Endothelial cell (in vitro differentiated cells): ENCODE data around the gene STX7. TPM values are rescaled to one million over a fixed set of nuclear protein-coding genes. Genes with fewer than 3 reads are reported as not detected.

ENCODE experiments used
- DNase-seq: peaks from one replicate; pipeline ENCODE4 v3.0.0; 2021; ENCODE audit warnings: low spot score
- H3K27ac Mint-ChIP-seq: one replicate; pipeline ENCODE4 v1.8.0; 2021; ENCODE audit warnings: mixed read lengths, inconsistent platforms; ENCODE audit not compliant: unreplicated experiment
- H3K27me3 Mint-ChIP-seq: one replicate; pipeline ENCODE4 v1.8.0; 2021; ENCODE audit warnings: mild to moderate bottlenecking, moderate library complexity, mixed read lengths, inconsistent platforms; ENCODE audit not compliant: unreplicated experiment
- H3K36me3 Mint-ChIP-seq: one replicate; pipeline ENCODE4 v1.8.0; 2021; ENCODE audit warnings: mild to moderate bottlenecking, low read depth, mixed read lengths, inconsistent platforms; ENCODE audit not compliant: unreplicated experiment
- H3K4me1 Mint-ChIP-seq: one replicate; pipeline ENCODE4 v1.8.0; 2021; ENCODE audit warnings: mild to moderate bottlenecking, mixed read lengths, inconsistent platforms; ENCODE audit not compliant: unreplicated experiment
- H3K4me3 Mint-ChIP-seq: one replicate; pipeline ENCODE4 v1.8.0; 2021; ENCODE audit warnings: mild to moderate bottlenecking, mixed read lengths, inconsistent platforms; ENCODE audit not compliant: unreplicated experiment
- H3K9me3 Mint-ChIP-seq: one replicate; pipeline ENCODE4 v1.8.0; 2021; ENCODE audit warnings: mixed read lengths, inconsistent platforms; ENCODE audit not compliant: unreplicated experiment
- total RNA-seq: library from RNA; stranded (reverse); fragmentation: NEBNext Ultra II Directional; extraction: Animal tissue kit (Norgen Biotek cat#: 25700); gene quantifications from one replicate; pipeline ENCODE4 v1.2.1, GENCODE V29; 2021; ENCODE audit not compliant: unreplicated experiment
- TF ChIP-seq, protein P1 (sequence below): fragments of 200-600 bp; sonication (generic); IDR thresholded peaks from one replicate; pipeline ENCODE4 v1.5.0; 2021; ENCODE audit warnings: antibody characterized with exemption; ENCODE audit not compliant: unreplicated experiment

Gene STX7
- total RNA-seq, 1 donor from 2014 or later, result 60.9 TPM

DNA sequence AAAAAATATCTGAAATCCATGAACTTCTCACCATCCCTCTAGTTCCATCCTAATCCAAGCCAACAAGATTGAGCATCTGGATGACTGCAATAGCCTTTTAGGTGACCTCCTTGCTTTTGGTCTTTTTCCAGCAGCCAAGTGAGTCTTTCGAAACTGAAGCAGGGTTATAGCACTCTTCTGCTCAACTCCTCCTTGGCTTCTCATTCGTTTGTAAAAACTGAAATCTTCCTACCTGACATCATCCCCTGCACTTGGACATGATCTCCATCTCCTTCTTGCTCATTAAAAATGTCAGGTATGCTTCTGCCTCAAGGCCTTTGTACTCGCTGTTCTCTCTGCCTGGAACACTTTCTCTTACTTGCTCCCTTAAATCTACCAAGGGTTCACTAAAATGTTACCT is 46.0 kb downstream of the STX7 start:
- Mint-ChIP-seq H3K9me3 (no peaks in the 10 kb centered on the region), H3K4me3 (no peak overlapping the region)

DNA sequence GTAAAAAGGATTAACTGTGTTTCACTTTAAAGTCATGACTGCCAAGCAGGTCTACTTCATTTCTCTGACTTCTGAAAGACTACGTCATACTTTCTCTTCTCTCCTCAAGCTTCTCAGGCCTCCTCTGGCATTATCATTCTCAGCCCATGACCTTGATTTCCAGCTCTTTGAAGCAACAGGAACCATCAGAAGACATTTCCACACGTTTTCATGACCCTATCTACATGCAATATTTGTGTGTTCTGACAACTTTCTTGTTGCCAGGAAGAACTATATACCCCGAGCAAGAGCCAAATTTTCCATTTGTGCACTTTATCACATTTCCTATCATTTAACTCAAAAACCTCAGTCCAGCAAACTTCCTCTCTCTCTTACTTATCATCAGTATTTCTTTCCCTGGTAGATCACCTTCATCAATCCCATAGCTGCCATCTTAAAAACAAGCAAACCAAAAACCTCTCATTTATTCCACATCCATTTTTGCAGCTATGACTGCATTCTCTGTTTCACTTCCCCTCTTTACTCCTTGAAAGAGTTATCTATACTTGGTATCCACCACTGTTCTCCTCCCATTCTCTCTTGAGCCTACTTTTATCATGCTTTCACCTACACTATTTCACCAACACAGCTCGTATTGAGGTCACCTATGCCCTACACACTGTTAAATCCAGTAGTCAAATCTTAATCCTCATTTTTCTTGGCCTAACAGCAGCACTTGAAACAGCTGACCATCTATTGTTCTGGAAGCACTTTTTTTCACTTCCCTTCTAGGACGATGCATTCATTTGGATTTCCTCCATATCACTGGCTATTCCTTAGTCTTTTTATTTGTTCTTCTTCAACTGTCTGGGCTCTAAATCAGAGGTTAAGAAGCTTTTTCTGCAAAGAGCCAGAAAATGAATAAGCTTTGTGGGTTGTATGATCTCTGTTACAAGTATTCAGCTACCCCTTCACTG is 47.1 kb downstream of the STX7 start:
- H3K27me3 Mint-ChIP-seq, result peaks cover 5% of the 10 kb centered on the region
- TF ChIP-seq, protein P1, sequence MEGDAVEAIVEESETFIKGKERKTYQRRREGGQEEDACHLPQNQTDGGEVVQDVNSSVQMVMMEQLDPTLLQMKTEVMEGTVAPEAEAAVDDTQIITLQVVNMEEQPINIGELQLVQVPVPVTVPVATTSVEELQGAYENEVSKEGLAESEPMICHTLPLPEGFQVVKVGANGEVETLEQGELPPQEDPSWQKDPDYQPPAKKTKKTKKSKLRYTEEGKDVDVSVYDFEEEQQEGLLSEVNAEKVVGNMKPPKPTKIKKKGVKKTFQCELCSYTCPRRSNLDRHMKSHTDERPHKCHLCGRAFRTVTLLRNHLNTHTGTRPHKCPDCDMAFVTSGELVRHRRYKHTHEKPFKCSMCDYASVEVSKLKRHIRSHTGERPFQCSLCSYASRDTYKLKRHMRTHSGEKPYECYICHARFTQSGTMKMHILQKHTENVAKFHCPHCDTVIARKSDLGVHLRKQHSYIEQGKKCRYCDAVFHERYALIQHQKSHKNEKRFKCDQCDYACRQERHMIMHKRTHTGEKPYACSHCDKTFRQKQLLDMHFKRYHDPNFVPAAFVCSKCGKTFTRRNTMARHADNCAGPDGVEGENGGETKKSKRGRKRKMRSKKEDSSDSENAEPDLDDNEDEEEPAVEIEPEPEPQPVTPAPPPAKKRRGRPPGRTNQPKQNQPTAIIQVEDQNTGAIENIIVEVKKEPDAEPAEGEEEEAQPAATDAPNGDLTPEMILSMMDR, result no peak
- peaks cover 12% of the 10 kb centered on the region for H3K36me3 Mint-ChIP-seq
- H3K4me1 Mint-ChIP-seq, result no peaks in the 10 kb centered on the region
- no peak overlapping the region for H3K4me3 Mint-ChIP-seq
- DNase-seq, result no peak
- H3K27ac Mint-ChIP-seq, result no peak overlapping the region
- H3K9me3 Mint-ChIP-seq, result no peaks in the 10 kb centered on the region

More for the DNA sequence above, 46.0 kb downstream of the STX7 start:
- Mint-ChIP-seq H3K36me3 (peaks cover 12% of the 10 kb centered on the region), H3K27me3 (peaks cover 6% of the 10 kb centered on the region), H3K4me1 (no peaks in the 10 kb centered on the region), H3K27ac (no peak overlapping the region)
- DNase-seq, result no peak
- TF ChIP-seq, protein P1, result no peak

DNA sequence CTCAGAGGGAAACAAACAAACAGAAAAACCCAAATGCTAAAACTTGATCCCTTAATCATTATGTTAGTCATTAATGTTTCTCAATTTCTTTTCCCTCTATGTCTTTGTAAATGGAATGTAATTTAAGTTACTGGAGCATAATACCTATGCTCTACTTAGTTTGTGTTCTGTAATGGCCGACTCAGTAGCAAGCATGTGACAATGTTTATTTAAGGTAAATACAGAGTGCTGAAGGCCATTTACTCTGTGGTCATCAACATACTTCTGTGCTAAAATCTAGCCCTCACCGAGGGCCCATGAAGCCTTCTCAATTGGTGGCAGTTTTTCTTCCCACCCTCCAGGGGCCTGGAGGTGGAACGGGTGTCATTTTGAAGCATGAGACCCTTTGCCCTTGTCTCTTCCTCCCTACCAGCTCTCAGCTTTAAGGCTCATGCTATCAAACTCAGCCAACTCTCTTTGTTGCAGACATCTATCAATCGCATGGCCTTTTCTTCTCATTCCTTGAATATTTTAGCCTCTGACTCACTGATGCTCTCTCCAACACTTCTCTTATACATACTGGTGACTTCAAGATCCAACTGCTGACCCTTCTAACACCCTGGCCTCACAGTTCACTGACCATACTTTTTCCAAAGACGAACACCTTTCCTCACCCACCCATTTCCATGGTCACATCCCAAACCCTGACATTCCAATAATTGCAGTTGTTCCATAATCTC is 48.2 kb downstream of the STX7 start:
- DNase-seq, result no peak
- H3K27ac Mint-ChIP-seq, result no peak overlapping the region
- H3K27me3 Mint-ChIP-seq, result peaks cover 3% of the 10 kb centered on the region
- no peaks in the 10 kb centered on the region for H3K9me3 Mint-ChIP-seq
- peaks cover 12% of the 10 kb centered on the region for H3K36me3 Mint-ChIP-seq
- TF ChIP-seq, protein P1, result no peak
- no peaks in the 10 kb centered on the region for H3K4me1 Mint-ChIP-seq
- H3K4me3 Mint-ChIP-seq, result no peak overlapping the region

DNA sequence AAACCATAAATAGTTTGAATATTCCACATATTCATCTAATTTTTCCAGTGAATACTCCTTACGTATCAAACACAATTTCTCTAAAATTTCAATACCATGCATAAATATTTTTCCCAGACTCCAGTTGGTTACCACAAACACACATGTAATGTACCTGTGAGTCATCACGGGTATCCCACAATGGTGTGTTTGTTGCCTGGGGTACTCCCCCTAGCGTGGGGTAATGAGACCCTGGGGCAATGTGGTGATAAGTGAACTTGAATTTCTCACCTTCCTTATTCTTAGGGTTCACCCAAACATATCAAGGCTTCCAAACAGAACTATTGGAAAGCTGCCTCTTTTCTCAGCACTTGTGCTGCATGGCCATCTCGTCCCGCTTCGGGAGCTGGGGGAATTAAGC is 51.0 kb downstream of the STX7 start:
- peaks cover 3% of the 10 kb centered on the region for H3K27me3 Mint-ChIP-seq
- TF ChIP-seq, protein P1, result no peak
- no peak overlapping the region for H3K4me3 Mint-ChIP-seq
- peaks cover 10% of the 10 kb centered on the region for H3K36me3 Mint-ChIP-seq
- no peak for DNase-seq
- H3K9me3 Mint-ChIP-seq, result no peaks in the 10 kb centered on the region
- no peak overlapping the region for H3K27ac Mint-ChIP-seq
- H3K4me1 Mint-ChIP-seq, result no peaks in the 10 kb centered on the region

DNA sequence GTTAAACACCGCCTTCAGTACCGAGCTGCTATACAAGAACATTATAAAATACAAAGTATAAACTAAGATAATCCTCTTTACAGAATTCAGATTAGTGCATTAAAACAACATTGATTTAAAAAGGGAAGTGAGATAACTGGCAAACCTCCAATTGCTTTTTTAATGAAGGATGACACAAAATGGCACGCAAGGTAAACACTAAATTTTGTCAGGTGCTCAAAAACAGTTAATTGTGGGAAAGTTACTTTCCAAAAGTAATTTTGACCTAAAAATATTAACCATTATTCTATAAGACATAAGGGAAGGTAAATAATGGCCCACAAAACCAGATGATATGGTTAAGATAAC is 53.3 kb downstream of the STX7 start:
- TF ChIP-seq, protein P1, result no peak
- no peaks in the 10 kb centered on the region for H3K9me3 Mint-ChIP-seq
- peaks cover 3% of the 10 kb centered on the region for H3K27me3 Mint-ChIP-seq
- H3K4me3 Mint-ChIP-seq, result no peak overlapping the region
- no peak for DNase-seq
- peaks cover 10% of the 10 kb centered on the region for H3K36me3 Mint-ChIP-seq
- no peaks in the 10 kb centered on the region for H3K4me1 Mint-ChIP-seq
- H3K27ac Mint-ChIP-seq, result no peak overlapping the region
